HL-60 (cell line): ENCODE data around the gene VIPR2.

Source experiments
- CTCF ChIP-seq: IDR thresholded peaks from one replicate; pipeline ENCODE4 v1.5.1; 2011; ENCODE audit warnings: low read length, control low read depth, inconsistent platforms; ENCODE audit not compliant: insufficient read depth
- GABPA ChIP-seq: IDR thresholded peaks from 2 replicates; pipeline ENCODE4 v1.6.1; 2012; ENCODE audit warnings: low read depth
- POLR2AphosphoS5 ChIP-seq: IDR thresholded peaks from 2 replicates; pipeline ENCODE4 v1.6.1; 2012; ENCODE audit warnings: low read depth
- SPI1 ChIP-seq: IDR thresholded peaks from 2 replicates; pipeline ENCODE4 v1.6.1; 2012; ENCODE audit warnings: low read depth, mild to moderate bottlenecking, borderline replicate concordance
- TF ChIP-seq, protein P1 (sequence below): IDR thresholded peaks from 2 replicates; pipeline ENCODE4 v1.6.1; 2012; ENCODE audit warnings: low read depth; ENCODE audit not compliant: insufficient replicate concordance

DNA sequence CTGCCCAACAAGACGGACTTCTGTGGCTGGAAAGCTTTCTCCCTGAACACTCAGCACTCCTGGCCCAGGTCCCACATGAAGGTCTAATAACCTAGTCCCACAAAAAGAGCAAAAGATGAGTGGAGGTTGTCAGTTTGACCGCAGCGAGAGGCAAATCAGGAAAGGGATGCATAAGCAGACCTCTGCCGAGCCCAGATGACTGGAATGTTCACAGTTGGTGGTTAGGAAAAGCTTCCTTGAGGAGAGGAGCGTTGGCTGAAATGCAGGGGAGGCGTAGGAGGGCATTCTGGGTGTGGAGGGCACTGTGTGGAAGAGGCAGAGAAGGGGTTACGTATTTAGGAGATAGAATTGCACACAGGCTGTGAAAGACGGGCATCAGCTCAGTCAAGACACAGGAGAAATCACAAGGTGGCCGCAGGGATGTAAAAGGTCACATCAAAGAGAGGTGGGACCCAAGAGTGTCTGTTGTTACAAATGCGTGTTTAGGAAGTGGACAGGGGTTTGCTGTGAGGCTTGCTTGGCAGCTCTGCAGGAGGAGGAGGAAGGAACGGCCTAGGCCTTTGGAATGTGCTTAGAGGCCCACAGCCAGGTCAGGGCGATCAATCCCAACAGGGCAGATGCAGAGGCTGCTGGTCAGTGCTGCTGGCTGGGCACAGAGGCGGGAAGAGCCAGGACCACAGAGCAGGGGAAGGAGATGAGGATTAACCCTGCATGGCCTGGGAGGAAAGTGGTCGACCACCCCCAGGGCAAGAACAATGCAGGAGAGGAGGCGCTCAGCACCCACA, 133.5 kb downstream of the VIPR2 start:
- TF ChIP-seq, protein P1, sequence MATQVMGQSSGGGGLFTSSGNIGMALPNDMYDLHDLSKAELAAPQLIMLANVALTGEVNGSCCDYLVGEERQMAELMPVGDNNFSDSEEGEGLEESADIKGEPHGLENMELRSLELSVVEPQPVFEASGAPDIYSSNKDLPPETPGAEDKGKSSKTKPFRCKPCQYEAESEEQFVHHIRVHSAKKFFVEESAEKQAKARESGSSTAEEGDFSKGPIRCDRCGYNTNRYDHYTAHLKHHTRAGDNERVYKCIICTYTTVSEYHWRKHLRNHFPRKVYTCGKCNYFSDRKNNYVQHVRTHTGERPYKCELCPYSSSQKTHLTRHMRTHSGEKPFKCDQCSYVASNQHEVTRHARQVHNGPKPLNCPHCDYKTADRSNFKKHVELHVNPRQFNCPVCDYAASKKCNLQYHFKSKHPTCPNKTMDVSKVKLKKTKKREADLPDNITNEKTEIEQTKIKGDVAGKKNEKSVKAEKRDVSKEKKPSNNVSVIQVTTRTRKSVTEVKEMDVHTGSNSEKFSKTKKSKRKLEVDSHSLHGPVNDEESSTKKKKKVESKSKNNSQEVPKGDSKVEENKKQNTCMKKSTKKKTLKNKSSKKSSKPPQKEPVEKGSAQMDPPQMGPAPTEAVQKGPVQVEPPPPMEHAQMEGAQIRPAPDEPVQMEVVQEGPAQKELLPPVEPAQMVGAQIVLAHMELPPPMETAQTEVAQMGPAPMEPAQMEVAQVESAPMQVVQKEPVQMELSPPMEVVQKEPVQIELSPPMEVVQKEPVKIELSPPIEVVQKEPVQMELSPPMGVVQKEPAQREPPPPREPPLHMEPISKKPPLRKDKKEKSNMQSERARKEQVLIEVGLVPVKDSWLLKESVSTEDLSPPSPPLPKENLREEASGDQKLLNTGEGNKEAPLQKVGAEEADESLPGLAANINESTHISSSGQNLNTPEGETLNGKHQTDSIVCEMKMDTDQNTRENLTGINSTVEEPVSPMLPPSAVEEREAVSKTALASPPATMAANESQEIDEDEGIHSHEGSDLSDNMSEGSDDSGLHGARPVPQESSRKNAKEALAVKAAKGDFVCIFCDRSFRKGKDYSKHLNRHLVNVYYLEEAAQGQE = no peak
- TF ChIP-seq POLR2AphosphoS5 (no peak), CTCF (no peak), GABPA (no peak), SPI1 (no peak)
